Stomach (tissue), 9 donors: ENCODE measurements around the gene GALNT18. TPM values are rescaled to one million over a fixed set of nuclear protein-coding genes. Genes with fewer than 3 reads are reported as not detected.

Experiments
- DNase-seq, 2 donors: peaks; one replicate each; pipeline versions ENCODE4 v3.0.0 to v3.0.0-alpha.2; 2013 to 2019
- H3K27ac ChIP-seq, 5 donors: fragments of 200-600 bp in 4 of 5; sonication (generic) in 4 of 5; one replicate each; pipeline ENCODE4 v1.5.1; 2013 to 2019; ENCODE audit warnings: mild to moderate bottlenecking in 1 of 5, moderate library complexity in 1 of 5
- H3K27me3 ChIP-seq, 3 donors: fragments of 200-600 bp; sonication (generic); one replicate each; pipeline ENCODE4 v1.5.1; 2017 to 2019; ENCODE audit warnings: mixed run types in 1 of 3
- H3K36me3 ChIP-seq, 4 donors: fragments of 200-600 bp; sonication (generic); 1 replicate in 3 of 4; 2 replicates in 1 of 4; pipeline ENCODE4 v1.5.1; 2016 to 2019
- H3K4me1 ChIP-seq, 4 donors: fragments of 200-600 bp; sonication (generic); one replicate each; pipeline ENCODE4 v1.5.1; 2016 to 2019
- H3K4me3 ChIP-seq, 4 donors: fragments of 200-600 bp; sonication (generic) in 3 of 4; one replicate each; pipeline ENCODE4 v1.5.1; 2016 to 2019; ENCODE audit warnings: mild to moderate bottlenecking in 1 of 4
- H3K9me3 ChIP-seq, 4 donors: fragments of 200-600 bp; sonication (generic); one replicate each; pipeline ENCODE4 v1.5.1; 2016 to 2019
- EP300 ChIP-seq: sonication (generic); formaldehyde crosslinking; IDR thresholded peaks from one replicate; pipeline ENCODE4 v1.6.1; 2017; ENCODE audit warnings: antibody characterized with exemption
- POLR2A ChIP-seq, 4 donors: fragments of 450-650 bp; IDR thresholded peaks; one replicate each; pipeline ENCODE4 v1.6.1; 2016; ENCODE audit warnings: antibody characterized with exemption in 4 of 4, control low read depth in 2 of 4, mild to moderate bottlenecking in 1 of 4, moderate library complexity in 1 of 4
- POLR2AphosphoS5 ChIP-seq, 3 donors: sonication (generic); formaldehyde crosslinking; IDR thresholded peaks; one replicate each; pipeline ENCODE4 v1.6.1; 2016; ENCODE audit warnings: antibody characterized with exemption in 3 of 3
- WGBS, 5 donors: extraction: QIAGEN DNeasy Blood & Tissue Kit in 3 of 5; methylation state at CpG; one replicate each; pipeline versions ENCODE4 v1.1.5 to v1.1.7; 2013 to 2018; 5-methylcytosine and 5-hydroxymethylcytosine counted together
- intact Hi-C: fragments of 100-400 bp; cut with DNase I; formaldehyde crosslinking; loops from one replicate; pipeline ENCODE4 v1.15.1; 2023; ENCODE audit warnings: low total_unique reads
- polyA plus RNA-seq, 3 donors: library from polyadenylated mRNA; stranded (reverse); fragments of 200-250 nt; gene quantifications; one replicate each; pipeline ENCODE4 v1.2.3, GENCODE V29; 2013
- total RNA-seq, 5 donors: library from RNA; depleted of rRNA; stranded (reverse); fragments of >200 nt; gene quantifications; one replicate each; pipeline versions ENCODE4 v1.1.0 to v1.2.3, GENCODE V29; 2014 to 2016
- TF ChIP-seq, protein P1 (sequence below), 7 experiments: fragments of 450-650 bp in 4 of 7; fragments of 200-600 bp in 3 of 7; sonication (generic) in 3 of 7; IDR thresholded peaks; one replicate each; pipeline ENCODE4 v1.5.1; 2016 to 2019; ENCODE audit warnings: antibody characterized with exemption in 7 of 7, control low read depth in 2 of 7, mild to moderate bottlenecking in 1 of 7
- donor health status: healthy with polysubstance abuse.
- donor health status: Bipolar disorder and iron deficiency.
- donor health status: healthy.

Gene GALNT18
- total and polyA plus RNA-seq, 8 donors, result 0.58 to 16.1 (median 2.7) TPM

DNA sequence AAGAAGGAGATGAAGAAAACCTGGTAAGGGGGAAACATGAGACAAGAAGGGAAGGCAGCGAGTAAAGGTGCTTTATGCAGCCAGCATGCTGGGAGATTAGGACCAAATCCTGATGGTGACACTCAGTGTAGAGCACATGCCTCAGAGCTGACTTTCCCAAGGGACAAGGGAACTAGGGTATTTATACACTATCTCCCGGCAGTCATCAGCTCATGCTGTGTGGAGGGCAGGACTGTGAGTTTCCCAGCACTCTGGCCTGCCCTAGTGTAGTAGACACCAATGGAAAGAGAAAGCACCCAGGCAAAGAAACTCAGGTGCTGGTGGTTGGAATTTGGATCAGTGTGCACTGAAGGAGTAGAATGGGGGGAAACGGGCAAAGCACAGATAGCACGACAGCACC, 140.4 kb downstream of the GALNT18 start:
- Histone ChIP-seq H3K27me3 (peaks cover 0 to 3% (median 0%) of the 10 kb centered on the region in 3 donors), H3K4me1 (no peaks in the 10 kb centered on the region), H3K4me3 (no peak overlapping the region), H3K9me3 (no peaks in the 10 kb centered on the region), H3K27ac (no peak overlapping the region), H3K36me3 (no peaks in the 10 kb centered on the region)
- TF ChIP-seq, protein P1, sequence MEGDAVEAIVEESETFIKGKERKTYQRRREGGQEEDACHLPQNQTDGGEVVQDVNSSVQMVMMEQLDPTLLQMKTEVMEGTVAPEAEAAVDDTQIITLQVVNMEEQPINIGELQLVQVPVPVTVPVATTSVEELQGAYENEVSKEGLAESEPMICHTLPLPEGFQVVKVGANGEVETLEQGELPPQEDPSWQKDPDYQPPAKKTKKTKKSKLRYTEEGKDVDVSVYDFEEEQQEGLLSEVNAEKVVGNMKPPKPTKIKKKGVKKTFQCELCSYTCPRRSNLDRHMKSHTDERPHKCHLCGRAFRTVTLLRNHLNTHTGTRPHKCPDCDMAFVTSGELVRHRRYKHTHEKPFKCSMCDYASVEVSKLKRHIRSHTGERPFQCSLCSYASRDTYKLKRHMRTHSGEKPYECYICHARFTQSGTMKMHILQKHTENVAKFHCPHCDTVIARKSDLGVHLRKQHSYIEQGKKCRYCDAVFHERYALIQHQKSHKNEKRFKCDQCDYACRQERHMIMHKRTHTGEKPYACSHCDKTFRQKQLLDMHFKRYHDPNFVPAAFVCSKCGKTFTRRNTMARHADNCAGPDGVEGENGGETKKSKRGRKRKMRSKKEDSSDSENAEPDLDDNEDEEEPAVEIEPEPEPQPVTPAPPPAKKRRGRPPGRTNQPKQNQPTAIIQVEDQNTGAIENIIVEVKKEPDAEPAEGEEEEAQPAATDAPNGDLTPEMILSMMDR (IDR thresholded peaks at IDR 0.05), result no peak
- TF ChIP-seq POLR2A (IDR thresholded peaks at IDR 0.05), result no peak
- TF ChIP-seq POLR2AphosphoS5 (IDR thresholded peaks at IDR 0.05), result no peak
- TF ChIP-seq EP300, result no peak
- intact Hi-C loops, result no loop called here
- no peak for DNase-seq
- 77 to 88% (median 83%) methylated on average over 4 of the region's 4 CpGs for WGBS, 5 donors

DNA sequence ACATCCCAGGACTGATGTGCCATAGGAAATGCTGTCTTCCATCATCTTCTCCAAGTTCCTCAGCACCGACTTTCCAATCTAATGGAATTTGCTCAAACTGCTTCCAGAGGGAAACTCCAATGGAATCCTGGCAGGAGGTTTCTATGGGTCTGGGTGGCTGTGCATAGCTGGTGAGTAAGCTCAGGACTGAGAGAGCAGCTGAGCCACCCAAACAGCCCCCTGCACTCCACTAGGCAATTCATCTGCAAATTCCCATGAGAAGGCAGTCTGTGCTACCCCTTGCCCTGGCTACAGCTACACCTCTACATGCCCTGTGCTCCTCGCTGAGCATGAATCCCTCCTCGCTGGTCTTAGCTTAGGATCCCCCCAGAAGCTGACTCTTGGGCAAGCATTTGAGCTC, 140.8 kb downstream of the GALNT18 start:
- WGBS, 5 donors, result 79 to 82% (median 79%) methylated on average over 2 of the region's 3 CpGs

DNA sequence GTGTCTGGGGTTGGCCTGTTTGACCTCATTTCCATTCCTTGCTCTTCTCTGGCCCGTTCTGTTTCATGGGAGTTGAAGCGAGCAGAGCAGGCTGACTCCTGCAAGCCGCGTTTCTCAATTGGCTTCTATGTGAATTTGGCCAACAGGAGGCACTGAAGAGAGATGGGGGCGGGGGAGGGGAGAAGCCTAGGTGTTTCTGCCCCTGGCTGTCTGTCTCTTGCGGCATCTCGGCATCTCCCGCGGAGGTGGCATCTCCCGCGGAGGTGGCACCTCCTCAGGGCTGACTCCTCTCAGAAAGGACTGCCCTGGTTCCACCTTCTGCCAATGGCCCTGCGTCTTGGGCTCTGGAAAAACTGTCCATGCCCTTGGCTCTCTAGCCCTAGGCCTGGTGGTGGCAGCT, 143.1 kb downstream of the GALNT18 start:
- intact Hi-C loops, result no loop called here
- 54 to 75% (median 65%) methylated on average over 8 to 12 of the region's 12 CpGs for WGBS, 5 donors
- no peak for DNase-seq
- TF ChIP-seq, protein P1 (IDR thresholded peaks at IDR 0.05), result no peak
- no peak for TF ChIP-seq EP300
- no peak for TF ChIP-seq POLR2AphosphoS5 (IDR thresholded peaks at IDR 0.05)
- no peak for TF ChIP-seq POLR2A (IDR thresholded peaks at IDR 0.05)
- Histone ChIP-seq H3K4me1 (no peaks in the 10 kb centered on the region), H3K27me3 (peaks cover 0 to 3% (median 0%) of the 10 kb centered on the region in 3 donors), H3K36me3 (no peaks in the 10 kb centered on the region), H3K27ac (no peak overlapping the region), H3K9me3 (no peaks in the 10 kb centered on the region), H3K4me3 (no peak overlapping the region)

More for the DNA sequence above, 140.8 kb downstream of the GALNT18 start:
- Histone ChIP-seq H3K4me3 (no peak overlapping the region), H3K4me1 (no peaks in the 10 kb centered on the region), H3K9me3 (no peaks in the 10 kb centered on the region), H3K36me3 (no peaks in the 10 kb centered on the region), H3K27me3 (peaks cover 0 to 3% (median 0%) of the 10 kb centered on the region in 3 donors), H3K27ac (no peak overlapping the region)
- TF ChIP-seq EP300 (no peak), POLR2AphosphoS5 (IDR thresholded peaks at IDR 0.05) (no peak), POLR2A (IDR thresholded peaks at IDR 0.05) (no peak)
- TF ChIP-seq, protein P1 (IDR thresholded peaks at IDR 0.05), result no peak
- intact Hi-C loops, result no loop called here
- no peak for DNase-seq

DNA sequence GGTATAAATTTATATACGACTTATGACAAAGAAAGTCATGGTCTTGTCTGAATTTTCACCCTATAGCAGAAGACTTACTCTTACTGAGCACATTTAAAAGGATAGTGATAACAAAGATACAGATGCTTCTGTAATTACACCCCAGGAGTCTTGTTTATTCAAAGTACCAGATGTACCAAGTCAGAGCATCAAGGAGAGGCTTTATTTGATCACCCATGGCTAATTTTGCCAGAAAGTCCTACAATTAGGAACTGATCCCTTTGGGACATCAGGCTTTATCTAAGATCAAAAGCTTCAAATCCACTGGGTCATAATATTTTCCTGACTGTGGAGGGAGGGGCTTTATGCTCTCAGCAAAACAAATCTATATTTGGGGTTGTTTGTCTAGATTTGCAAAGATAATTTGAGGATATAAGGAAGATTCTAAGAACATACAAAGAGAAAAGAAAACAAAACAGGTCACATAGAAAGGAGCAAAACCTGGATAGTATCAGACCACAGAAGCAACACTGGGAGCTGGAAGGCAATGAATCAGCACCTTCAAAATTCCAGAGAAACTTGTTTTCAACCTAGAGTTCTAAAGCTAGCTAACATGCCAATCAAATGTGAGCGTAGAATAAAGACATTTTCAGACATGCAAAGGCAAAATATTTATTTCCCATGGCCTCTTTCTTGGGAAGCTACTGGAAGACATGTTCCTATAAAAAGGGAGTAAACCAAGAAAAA, 143.9 kb downstream of the GALNT18 start:
- TF ChIP-seq EP300 (no peak), POLR2AphosphoS5 (IDR thresholded peaks at IDR 0.05) (no peak), POLR2A (IDR thresholded peaks at IDR 0.05) (no peak)
- TF ChIP-seq, protein P1 (IDR thresholded peaks at IDR 0.05), result no peak
- no peak overlapping the region for H3K4me3 ChIP-seq
- no peak for DNase-seq
- H3K4me1 ChIP-seq, result no peaks in the 10 kb centered on the region
- peaks cover 0 to 3% (median 0%) of the 10 kb centered on the region in 3 donors for H3K27me3 ChIP-seq
- no peaks in the 10 kb centered on the region for H3K9me3 ChIP-seq
- intact Hi-C loops, result no loop called here
- H3K36me3 ChIP-seq, result no peaks in the 10 kb centered on the region
- H3K27ac ChIP-seq, result no peak overlapping the region
- 41 to 71% (median 62%) methylated on average over 2 of the region's 2 CpGs for WGBS, 5 donors
